Measurements from ENCODE around the gene KCNJ18.
"Not testable (repeated sequence)": the region's sequence is repeated elsewhere in the genome, so short reads cannot be mapped to it uniquely, and the experiment has no call there.

- TF ChIP-seq, protein P1, sequence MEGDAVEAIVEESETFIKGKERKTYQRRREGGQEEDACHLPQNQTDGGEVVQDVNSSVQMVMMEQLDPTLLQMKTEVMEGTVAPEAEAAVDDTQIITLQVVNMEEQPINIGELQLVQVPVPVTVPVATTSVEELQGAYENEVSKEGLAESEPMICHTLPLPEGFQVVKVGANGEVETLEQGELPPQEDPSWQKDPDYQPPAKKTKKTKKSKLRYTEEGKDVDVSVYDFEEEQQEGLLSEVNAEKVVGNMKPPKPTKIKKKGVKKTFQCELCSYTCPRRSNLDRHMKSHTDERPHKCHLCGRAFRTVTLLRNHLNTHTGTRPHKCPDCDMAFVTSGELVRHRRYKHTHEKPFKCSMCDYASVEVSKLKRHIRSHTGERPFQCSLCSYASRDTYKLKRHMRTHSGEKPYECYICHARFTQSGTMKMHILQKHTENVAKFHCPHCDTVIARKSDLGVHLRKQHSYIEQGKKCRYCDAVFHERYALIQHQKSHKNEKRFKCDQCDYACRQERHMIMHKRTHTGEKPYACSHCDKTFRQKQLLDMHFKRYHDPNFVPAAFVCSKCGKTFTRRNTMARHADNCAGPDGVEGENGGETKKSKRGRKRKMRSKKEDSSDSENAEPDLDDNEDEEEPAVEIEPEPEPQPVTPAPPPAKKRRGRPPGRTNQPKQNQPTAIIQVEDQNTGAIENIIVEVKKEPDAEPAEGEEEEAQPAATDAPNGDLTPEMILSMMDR (IDR thresholded peaks at IDR 0.05 in 4 of 5, conservative IDR thresholded peaks at IDR 0.05 in 1 of 5) = not testable (repeated sequence)
- TF ChIP-seq POLR2A (IDR thresholded peaks at IDR 0.05) = not testable (repeated sequence)
Measured at GRCh38 chr17:21671437-21671836, 20.9 kb upstream of the KCNJ18 start.

Data from gastrocnemius medialis (tissue), 4 donors.